Testis (tissue), 3 donors: ENCODE measurements around the gene DHCR7. TPM values are rescaled to one million over a fixed set of nuclear protein-coding genes. Genes with fewer than 3 reads are reported as not detected.
A peak's percentile ranks its signal among the peaks of the same experiment; 100 is the strongest.

Experiments used
- DNase-seq: peaks from one replicate; pipeline ENCODE4 v3.0.0-alpha.2; 2019
- H3K27ac ChIP-seq, 2 donors: fragments of 200-600 bp; sonication (generic); one replicate each; pipeline ENCODE4 v1.5.1; 2019
- H3K27me3 ChIP-seq: fragments of 200-600 bp; sonication (generic); one replicate; pipeline ENCODE4 v1.5.1; 2019
- H3K36me3 ChIP-seq: fragments of 200-600 bp; sonication (generic); one replicate; pipeline ENCODE4 v1.5.1; 2017; ENCODE audit warnings: low read depth; ENCODE audit errors: missing control alignments
- H3K4me1 ChIP-seq: fragments of 200-600 bp; sonication (generic); one replicate; pipeline ENCODE4 v1.5.1; 2019
- H3K4me3 ChIP-seq, 2 donors: fragments of 200-600 bp; sonication (generic); one replicate each; pipeline ENCODE4 v1.5.1; 2017 to 2019
- H3K9me3 ChIP-seq: fragments of 200-600 bp; sonication (generic); one replicate; pipeline ENCODE4 v1.5.1; 2017
- POLR2A ChIP-seq: fragments of 450-650 bp; IDR thresholded peaks from one replicate; pipeline ENCODE4 v1.6.1; 2017; ENCODE audit warnings: antibody characterized with exemption, mild to moderate bottlenecking, moderate library complexity
- WGBS, 2 donors: methylation state at CpG; one replicate each; pipeline ENCODE4 v1.1.5; 2018; 5-methylcytosine and 5-hydroxymethylcytosine counted together
- intact Hi-C: fragments of 100-400 bp; cut with DNase I; formaldehyde crosslinking; loops from one replicate; pipeline ENCODE4 v1.15.1; 2023; ENCODE audit warnings: low total_unique reads
- polyA plus RNA-seq: library from polyadenylated mRNA; stranded (reverse); fragments of 350-450 nt; fragmentation: Illumina TruSeq; extraction: RNeasy Lipid Tissue Mini Kit (QIAGEN cat#74804); gene quantifications from one replicate; pipeline ENCODE4 v1.2.3, GENCODE V29; 2014; ENCODE audit warnings: low read depth, low replicate concordance; ENCODE audit not compliant: insufficient read depth
- total RNA-seq, 2 donors: library from RNA; depleted of rRNA; stranded (reverse); fragments of >200 nt; gene quantifications; one replicate each; pipeline ENCODE4 v1.2.3, GENCODE V29; 2016
- TF ChIP-seq, protein P1 (sequence below), 3 experiments: fragments of 450-650 bp in 2 of 3; fragments of 200-600 bp in 1 of 3; sonication (generic) in 1 of 3; IDR thresholded peaks; one replicate each; pipeline ENCODE4 v1.5.1; 2016 to 2019; ENCODE audit warnings: antibody characterized with exemption in 3 of 3, mild to moderate bottlenecking in 2 of 3, moderate library complexity in 1 of 3

Gene DHCR7
- total and polyA plus RNA-seq, 3 donors from 2014 or later: 54.2 to 101 (median 65.3) TPM

- TF ChIP-seq, protein P1, sequence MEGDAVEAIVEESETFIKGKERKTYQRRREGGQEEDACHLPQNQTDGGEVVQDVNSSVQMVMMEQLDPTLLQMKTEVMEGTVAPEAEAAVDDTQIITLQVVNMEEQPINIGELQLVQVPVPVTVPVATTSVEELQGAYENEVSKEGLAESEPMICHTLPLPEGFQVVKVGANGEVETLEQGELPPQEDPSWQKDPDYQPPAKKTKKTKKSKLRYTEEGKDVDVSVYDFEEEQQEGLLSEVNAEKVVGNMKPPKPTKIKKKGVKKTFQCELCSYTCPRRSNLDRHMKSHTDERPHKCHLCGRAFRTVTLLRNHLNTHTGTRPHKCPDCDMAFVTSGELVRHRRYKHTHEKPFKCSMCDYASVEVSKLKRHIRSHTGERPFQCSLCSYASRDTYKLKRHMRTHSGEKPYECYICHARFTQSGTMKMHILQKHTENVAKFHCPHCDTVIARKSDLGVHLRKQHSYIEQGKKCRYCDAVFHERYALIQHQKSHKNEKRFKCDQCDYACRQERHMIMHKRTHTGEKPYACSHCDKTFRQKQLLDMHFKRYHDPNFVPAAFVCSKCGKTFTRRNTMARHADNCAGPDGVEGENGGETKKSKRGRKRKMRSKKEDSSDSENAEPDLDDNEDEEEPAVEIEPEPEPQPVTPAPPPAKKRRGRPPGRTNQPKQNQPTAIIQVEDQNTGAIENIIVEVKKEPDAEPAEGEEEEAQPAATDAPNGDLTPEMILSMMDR (IDR thresholded peaks at IDR 0.05): peak; percentile 15 to 58 (median 56)
- TF ChIP-seq POLR2A: no peak
- no peak overlapping the region for H3K4me3 ChIP-seq
- H3K27ac ChIP-seq: no peak overlapping the region
- DNase-seq: peak; percentile 66
- H3K36me3 ChIP-seq: no peaks in the 10 kb centered on the region
- intact Hi-C loops: no loop called here
- H3K27me3 ChIP-seq: no peaks in the 10 kb centered on the region
- 82% methylated on average over 16 of the region's 16 CpGs for WGBS, 2 donors
- H3K4me1 ChIP-seq: no peaks in the 10 kb centered on the region
- H3K9me3 ChIP-seq: no peaks in the 10 kb centered on the region
Measured at GRCh38 chr11:71420455-71421241, 27.5 kb downstream of the DHCR7 start.

GRCh38 chr11:71418643-71419042 is 29.6 kb downstream of the DHCR7 start:
- no peak overlapping the region for H3K4me3 ChIP-seq

DNA sequence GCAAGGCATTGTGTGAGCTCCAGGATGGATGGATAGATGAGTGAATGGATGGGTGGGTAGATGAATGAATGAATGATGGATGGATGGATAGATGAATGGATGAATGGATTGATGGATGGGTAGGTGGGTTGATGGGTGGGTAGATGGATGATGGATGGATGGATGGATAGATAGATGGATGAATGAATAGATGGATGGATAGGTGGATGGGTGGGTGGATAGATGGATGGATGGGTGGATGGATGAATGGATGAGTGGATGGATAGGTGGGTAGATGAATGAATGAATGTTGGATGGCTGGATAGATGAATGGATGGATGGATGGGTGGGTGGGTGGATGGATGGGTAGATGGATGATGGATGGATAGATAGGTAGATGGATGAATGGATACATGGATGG is 33.5 kb downstream of the DHCR7 start:
- Histone ChIP-seq H3K4me1 (no peaks in the 10 kb centered on the region), H3K36me3 (no peaks in the 10 kb centered on the region), H3K27ac (no peak overlapping the region), H3K9me3 (no peaks in the 10 kb centered on the region), H3K4me3 (no peak overlapping the region), H3K27me3 (no peaks in the 10 kb centered on the region)
- TF ChIP-seq, protein P1 (IDR thresholded peaks at IDR 0.05): no peak
- no peak for TF ChIP-seq POLR2A
- DNase-seq: no peak
- intact Hi-C loops: no loop called here

More at GRCh38 chr11:71418643-71419042, 29.6 kb downstream of the DHCR7 start:
- WGBS, 2 donors: 78 to 79% methylated on average over 5 to 8 of the region's 8 CpGs
- intact Hi-C loops: no loop called here
- Histone ChIP-seq H3K9me3 (no peaks in the 10 kb centered on the region), H3K27ac (no peak overlapping the region), H3K4me1 (no peaks in the 10 kb centered on the region), H3K36me3 (no peaks in the 10 kb centered on the region), H3K27me3 (no peaks in the 10 kb centered on the region)
- TF ChIP-seq POLR2A: no peak
- TF ChIP-seq, protein P1 (IDR thresholded peaks at IDR 0.05): no peak
- DNase-seq: no peak

- H3K27me3 ChIP-seq: no peaks in the 10 kb centered on the region
- H3K4me1 ChIP-seq: no peaks in the 10 kb centered on the region
- no peak for DNase-seq
- no peak overlapping the region for H3K27ac ChIP-seq
- H3K4me3 ChIP-seq: no peak overlapping the region
- intact Hi-C loops: no loop called here
- no peak for TF ChIP-seq POLR2A
- TF ChIP-seq, protein P1 (IDR thresholded peaks at IDR 0.05): no peak
- WGBS, 2 donors: 78 to 84% methylated on average over 7 of the region's 7 CpGs
- no peaks in the 10 kb centered on the region for H3K9me3 ChIP-seq
- H3K36me3 ChIP-seq: no peaks in the 10 kb centered on the region
Measured at GRCh38 chr11:71410363-71410966, 37.7 kb downstream of the DHCR7 start.
